ENCODE results near the gene ADRM1.

Gene ADRM1

GRCh38 chr20:62317167-62317655 is 14.4 kb downstream of the ADRM1 start:
- no peak overlapping the region for H3K27ac ChIP-seq
- TF ChIP-seq ZFX (IDR thresholded peaks at IDR 0.05) (no peak), CTCF (conservative IDR thresholded peaks at IDR 0.05) (no peak)

DNA sequence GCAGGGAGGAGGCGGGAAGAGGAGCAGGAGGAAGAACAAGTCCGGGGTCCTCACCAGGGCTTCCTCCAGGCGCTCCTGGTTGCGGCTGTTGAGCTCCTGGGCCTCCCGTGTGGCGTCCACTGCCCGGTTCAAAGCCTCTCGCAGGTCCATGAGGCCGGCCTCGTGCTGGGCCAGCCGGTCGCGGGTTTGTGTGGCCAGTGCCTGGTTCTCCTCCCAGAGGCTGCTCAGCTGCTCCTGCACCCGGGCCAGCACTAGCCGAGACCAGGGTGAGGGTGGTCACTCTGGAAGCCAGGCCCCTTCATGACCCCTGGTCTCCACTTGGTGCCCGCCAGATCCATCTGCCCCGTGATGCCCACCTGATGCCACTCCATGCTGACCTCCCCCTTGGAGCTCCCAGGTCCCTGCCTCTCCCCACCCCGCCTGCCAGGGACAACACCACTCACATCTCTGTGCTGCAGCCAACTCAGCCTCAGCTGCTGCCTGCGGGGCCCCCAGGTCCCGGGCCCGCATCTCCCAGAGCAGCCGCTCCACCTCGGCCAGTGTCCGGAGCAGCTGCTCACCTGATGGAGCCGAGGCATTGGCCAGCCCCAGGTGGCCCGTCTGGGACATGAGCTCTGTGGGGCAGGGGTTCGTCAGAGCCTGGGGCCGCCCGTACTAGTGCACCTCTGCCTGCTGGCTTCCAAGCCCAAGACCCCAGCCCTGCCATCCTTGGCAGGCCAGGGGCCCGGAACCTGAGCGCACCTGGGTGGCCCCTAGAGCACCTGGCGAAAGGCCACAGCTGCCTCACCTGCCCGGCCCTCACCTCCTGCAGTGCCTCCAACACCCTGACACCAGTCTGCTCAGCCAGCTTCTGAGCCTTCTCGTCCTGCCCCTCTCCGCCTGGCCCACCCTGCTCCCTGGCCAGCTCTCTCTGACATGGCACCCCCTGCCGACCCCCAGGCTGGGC is 15.9 kb downstream of the ADRM1 start:
- 0 out of 2 replicates have a peak overlapping the region, but pooled peaks have one; percentile 0 for H3K27ac ChIP-seq
- TF ChIP-seq ZFX (IDR thresholded peaks at IDR 0.05), result no peak
- no peak for TF ChIP-seq CTCF (conservative IDR thresholded peaks at IDR 0.05)

DNA sequence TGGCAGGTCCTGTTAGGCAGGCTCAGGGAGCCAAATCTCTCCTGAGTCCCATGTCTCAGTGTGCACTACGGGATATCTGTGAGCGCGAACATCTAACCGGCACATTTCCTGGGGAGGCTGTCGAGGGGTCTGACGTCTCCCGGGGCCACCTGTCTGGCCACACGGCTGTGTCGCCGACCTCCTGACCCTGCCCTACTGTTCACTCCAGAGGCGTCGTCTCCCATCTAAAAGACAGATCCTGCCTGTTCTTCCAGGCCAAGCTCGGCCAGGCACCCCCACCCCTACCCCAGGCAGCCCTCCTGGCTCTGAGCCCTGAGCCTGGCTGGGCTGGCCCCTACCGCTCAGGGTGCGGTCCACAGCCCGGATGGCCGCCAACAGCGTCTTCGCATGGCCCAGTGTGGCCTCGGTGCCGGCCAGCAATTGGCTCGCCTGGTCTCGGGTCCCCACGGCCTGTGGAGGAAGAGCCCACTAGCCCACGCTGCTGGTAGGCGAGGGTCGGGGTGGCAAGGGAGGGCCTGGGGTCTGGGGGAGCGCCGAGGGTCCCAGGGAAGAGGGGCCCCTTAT is 16.6 kb downstream of the ADRM1 start:
- 0 out of 2 replicates have a peak overlapping the region, but pooled peaks have one; percentile 0 for H3K27ac ChIP-seq
- no peak for TF ChIP-seq ZFX (IDR thresholded peaks at IDR 0.05)

GRCh38 chr20:62320581-62321354 is 18.0 kb downstream of the ADRM1 start:
- TF ChIP-seq ZFX (IDR thresholded peaks at IDR 0.05) (no peak), CTCF (conservative IDR thresholded peaks at IDR 0.05) (no peak)
- no peak overlapping the region for H3K27ac ChIP-seq

DNA sequence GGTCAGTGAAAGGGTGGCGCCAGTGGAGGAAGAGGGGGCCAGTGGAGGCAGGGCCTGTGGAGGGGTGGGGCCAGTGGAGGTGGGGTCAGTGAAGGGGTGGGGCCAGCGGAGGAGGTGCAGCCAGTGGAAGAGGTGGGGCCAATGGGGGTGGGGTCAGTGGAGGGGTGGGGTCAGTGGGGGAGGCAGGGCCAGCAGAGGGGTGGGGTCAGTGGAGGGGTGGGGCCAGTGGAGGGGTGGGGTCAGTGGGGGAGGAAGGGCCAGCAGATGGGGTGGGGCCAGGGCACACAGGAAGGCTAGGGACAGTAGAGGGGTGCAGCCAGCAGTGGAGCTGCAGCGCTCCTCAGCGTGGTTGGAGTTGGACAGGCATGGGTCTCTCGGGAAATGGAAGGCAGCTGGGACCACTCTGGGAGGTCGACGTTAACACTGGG is 18.7 kb downstream of the ADRM1 start:
- TF ChIP-seq ZFX (IDR thresholded peaks at IDR 0.05) (no peak), CTCF (conservative IDR thresholded peaks at IDR 0.05) (no peak)
- no peak overlapping the region for H3K27ac ChIP-seq

DNA sequence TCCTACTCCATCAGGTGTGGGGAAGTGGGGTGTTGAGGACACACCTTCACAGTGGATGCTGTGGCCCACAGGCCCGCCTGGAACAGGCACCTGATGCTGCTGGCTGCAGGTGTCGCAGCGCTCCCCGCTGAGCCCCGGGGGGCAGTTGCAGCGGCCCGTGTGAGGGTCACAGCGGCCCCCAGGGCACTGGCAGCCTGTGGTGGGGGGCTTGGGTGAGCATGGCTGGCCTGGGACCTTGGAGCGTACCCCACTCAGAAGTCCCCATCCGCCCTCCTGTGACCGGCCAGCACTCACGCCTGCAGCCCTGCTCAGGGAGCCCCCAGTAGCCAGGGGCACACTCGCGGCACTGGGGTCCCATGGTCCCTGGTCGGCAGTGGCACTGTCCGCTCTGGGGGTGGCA is 19.2 kb downstream of the ADRM1 start:
- TF ChIP-seq CTCF (conservative IDR thresholded peaks at IDR 0.05) (no peak), ZFX (IDR thresholded peaks at IDR 0.05) (no peak)
- no peak overlapping the region for H3K27ac ChIP-seq

- TF ChIP-seq ZFX (IDR thresholded peaks at IDR 0.05) (no peak), CTCF (conservative IDR thresholded peaks at IDR 0.05) (no peak)
- no peak overlapping the region for H3K27ac ChIP-seq
Observed at GRCh38 chr20:62322492-62323041, 19.8 kb downstream of the ADRM1 start.
